AG04449 (cell line): ENCODE measurements around the gene PGPEP1.
A peak's percentile ranks its signal among the peaks of the same experiment; 100 is the strongest.

Experiments used
- CTCF ChIA-PET: fragments of 350-600 bp; formaldehyde crosslinking; extraction: SDS; loops from one replicate; lab custom pipeline; 2021; ENCODE audit warnings: antibody characterized with exemption; lab: Yijun Ruan, JAX
- POLR2A ChIA-PET: fragments of 400-600, 350-600 bp; formaldehyde crosslinking; extraction: SDS; loops from one replicate; lab custom pipeline; 2020; ENCODE audit warnings: antibody characterized with exemption, inconsistent platforms; lab: Yijun Ruan, JAX
- DNase-seq: peaks from one replicate; pipeline ENCODE4 v3.0.0-alpha.2; 2010; ENCODE audit warnings: low read depth, low spot score
- H3K4me3 ChIP-seq: 2 replicates; pipeline ENCODE4 v1.5.1; 2011; ENCODE audit warnings: low read depth, mild to moderate bottlenecking, control low read depth, low read length
- TF ChIP-seq, protein P1 (sequence below): IDR thresholded peaks from one replicate; pipeline ENCODE4 v1.5.1; 2011; ENCODE audit warnings: mild to moderate bottlenecking, moderate library complexity, low read length, control low read depth, inconsistent platforms; ENCODE audit not compliant: insufficient read depth; ENCODE audit errors: missing control alignments

PGPEP1 gene

DNA sequence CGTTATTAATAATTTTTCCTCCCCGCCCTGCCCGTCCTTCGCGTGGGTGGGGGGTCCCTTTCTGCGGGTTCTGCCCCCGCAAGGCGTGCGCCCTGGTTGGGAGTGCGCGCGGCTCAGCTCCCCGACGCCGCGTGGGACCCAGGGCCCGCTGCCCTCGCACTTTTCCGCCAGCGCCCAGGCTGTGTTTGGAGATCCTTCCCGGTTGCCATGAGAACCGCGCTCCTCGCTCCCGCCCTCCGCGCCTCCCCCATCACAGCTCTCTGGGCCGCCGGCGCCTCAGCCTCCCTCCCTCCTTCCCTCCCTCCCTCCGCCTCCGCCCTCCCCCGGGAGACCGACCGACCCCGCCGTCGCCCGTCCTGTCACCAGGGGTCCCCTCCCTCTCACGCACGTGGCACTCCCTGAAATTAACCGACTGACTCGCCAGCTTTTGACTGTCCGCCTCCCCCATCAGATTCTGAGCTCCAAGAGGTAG, 76.4 kb downstream of the PGPEP1 start:
- H3K4me3 ChIP-seq, result peak overlapping the region; percentile 45
- ChIA-PET POLR2A (interaction anchor here (1.0 to 5.9 kb wide), 3 partner anchors 9 to 136 kb away, joined by 3 to 42 read pairs (median 4); partner anchors contain the start of gene JUND), CTCF (interaction anchor here (0.7 to 11.8 kb wide), 15 partner anchors 10 to 570 kb away, joined by 3 to 298 read pairs (median 6); partner anchors contain the start of genes GDF15, JUND and PGPEP1)
- DNase-seq, result no peak
- TF ChIP-seq, protein P1, sequence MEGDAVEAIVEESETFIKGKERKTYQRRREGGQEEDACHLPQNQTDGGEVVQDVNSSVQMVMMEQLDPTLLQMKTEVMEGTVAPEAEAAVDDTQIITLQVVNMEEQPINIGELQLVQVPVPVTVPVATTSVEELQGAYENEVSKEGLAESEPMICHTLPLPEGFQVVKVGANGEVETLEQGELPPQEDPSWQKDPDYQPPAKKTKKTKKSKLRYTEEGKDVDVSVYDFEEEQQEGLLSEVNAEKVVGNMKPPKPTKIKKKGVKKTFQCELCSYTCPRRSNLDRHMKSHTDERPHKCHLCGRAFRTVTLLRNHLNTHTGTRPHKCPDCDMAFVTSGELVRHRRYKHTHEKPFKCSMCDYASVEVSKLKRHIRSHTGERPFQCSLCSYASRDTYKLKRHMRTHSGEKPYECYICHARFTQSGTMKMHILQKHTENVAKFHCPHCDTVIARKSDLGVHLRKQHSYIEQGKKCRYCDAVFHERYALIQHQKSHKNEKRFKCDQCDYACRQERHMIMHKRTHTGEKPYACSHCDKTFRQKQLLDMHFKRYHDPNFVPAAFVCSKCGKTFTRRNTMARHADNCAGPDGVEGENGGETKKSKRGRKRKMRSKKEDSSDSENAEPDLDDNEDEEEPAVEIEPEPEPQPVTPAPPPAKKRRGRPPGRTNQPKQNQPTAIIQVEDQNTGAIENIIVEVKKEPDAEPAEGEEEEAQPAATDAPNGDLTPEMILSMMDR, result no peak

DNA sequence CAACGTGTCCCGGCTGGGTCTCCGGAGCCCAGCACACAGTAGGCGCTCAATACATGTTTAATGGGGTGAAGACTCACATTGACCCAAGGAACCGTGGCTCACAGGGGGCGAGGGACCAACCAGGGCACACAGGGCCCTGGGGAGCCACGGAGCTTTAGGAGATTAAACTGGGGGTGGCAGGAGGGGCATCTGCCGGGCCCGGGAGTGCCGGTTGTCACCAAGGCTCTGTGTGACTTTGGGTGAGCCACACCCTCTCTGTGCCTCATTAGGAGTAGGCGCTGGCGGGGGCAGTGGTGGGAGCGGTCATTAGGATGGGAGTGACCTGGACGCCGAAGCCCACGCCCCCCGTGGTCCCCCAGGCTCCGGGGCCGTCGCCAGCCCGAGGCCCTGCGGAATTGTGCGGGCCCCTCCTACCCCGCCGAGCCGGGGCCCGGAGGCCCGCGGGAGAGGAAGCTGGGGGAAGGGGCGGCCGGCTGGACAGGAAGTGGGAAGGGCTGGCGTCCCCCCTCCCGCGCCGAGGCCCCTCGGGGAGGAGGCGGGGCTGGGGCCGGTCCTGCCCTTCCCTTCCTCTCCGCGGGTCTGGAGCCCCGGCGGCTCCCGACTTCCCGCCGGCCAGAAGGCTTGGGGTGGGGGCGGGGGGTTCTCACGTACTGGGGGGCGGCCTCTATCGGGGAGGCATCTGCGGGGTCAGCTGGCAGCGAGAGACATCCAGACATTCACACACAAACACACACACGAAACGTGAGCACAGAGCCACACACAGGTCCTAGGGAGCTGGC, 77.0 kb downstream of the PGPEP1 start:
- TF ChIP-seq, protein P1, result no peak
- peak overlapping the region; percentile 45 for H3K4me3 ChIP-seq
- CTCF ChIA-PET, result interaction anchor here (1.0 to 11.8 kb wide), 14 partner anchors 9 to 569 kb away, joined by 3 to 298 read pairs (median 6); partner anchors contain the start of genes GDF15, JUND and PGPEP1
- DNase-seq, result no peak
- POLR2A ChIA-PET, result interaction anchor here (0.6 to 5.9 kb wide), 5 partner anchors 12 to 137 kb away, joined by 4 to 42 read pairs (median 4); partner anchors contain the start of genes GDF15 and JUND

DNA sequence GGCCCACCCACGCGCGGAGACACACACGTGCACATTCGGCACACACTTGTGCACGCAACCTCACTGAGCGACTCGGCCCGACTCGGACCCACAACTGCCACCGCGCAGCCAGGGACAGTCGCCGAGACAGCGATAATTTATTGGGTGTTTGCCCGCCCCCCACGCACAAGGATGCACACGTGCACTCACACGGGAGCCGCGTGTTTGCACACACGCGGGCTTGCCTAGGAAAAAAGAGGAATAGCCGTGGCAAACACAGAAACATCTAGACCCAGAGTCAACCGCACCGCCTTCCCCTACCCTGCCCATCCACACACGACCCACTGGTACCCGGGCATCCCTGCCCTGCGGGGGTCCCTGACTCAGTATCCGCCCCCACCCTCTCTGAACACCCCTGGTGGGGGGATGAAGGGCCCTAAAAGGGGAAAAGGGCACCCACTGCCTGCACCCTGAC, 77.7 kb downstream of the PGPEP1 start:
- ChIA-PET CTCF (interaction anchor here (1.0 to 11.8 kb wide), 10 partner anchors 8 to 171 kb away, joined by 3 to 298 read pairs (median 6); partner anchors contain the start of genes GDF15, JUND, PGPEP1 and REX1BD), POLR2A (interaction anchor here (1.0 to 5.9 kb wide), 6 partner anchors 18 to 137 kb away, joined by 4 to 42 read pairs (median 4); partner anchors contain the start of genes GDF15 and JUND)
- DNase-seq, result no peak
- peak overlapping the region; percentile 29 for H3K4me3 ChIP-seq
- TF ChIP-seq, protein P1, result no peak

DNA sequence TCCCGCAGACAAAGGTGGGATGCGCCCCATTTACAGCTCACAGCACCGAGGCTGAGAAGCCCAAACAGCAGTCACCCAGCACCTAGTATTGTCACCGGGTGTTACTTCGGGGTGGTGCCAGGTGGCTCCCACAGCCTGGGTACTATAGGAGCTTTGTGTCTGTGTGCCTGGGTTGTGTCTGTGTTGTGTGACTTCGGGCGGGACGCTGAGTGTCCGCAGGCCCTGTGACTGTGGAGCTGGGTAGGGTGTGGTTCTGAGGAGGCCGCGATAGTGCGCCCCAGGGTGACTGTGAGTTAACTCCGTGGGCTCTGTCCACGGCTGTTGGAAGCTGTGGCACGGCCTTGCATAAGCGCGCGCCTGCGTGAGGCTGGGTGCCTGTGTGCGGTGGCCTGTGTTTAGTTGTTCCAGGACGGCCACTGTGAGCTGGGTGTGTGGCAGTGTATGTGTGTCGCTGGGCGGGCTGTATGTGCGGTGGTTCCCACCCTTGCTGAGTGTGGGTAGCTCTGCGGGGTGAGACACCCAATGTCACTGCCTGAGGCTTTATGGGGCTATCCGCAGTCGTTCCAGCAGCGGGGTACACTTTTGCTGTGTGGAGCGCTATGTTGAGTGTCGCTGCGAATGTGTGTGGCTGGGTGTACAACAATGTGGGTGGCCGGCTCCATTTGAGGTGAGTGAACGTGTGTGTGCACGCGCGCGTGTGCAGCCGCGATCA, 78.2 kb downstream of the PGPEP1 start:
- DNase-seq, result no peak
- ChIA-PET CTCF (interaction anchor here (1.0 to 11.8 kb wide), 13 partner anchors 8 to 170 kb away, joined by 3 to 298 read pairs (median 5); partner anchors contain the start of genes GDF15, JUND, PGPEP1 and REX1BD), POLR2A (interaction anchor here (0.6 to 1.7 kb wide), 9 partner anchors 10 to 137 kb away, joined by 3 to 10 read pairs (median 4); partner anchors contain the start of genes GDF15 and JUND)
- TF ChIP-seq, protein P1, result no peak
- H3K4me3 ChIP-seq, result peak overlapping the region; percentile 50

DNA sequence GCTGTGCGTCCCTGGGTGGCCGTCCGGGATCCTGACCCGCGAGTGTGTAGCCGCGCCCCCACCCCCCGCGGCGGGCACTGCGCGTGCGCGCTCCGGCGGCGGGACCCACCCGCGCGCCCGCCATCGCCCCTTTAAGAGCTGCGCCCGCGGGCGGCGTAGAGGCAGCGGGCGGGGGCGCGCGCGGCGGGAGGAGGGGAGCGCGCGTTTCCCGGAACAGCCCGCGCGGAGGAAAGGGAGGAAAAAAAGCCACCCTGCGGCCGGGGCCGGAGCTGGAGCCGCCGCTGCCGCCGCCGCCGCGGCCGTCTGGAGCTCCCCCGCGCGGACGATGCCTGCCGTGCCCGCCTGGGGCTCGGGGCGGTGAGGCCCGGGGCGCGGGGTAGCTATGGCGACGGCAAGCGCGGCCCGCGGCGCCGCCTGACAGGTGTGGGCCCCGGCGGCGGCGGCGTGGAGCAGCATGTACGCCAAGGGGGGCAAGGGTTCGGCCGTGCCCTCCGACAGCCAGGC, 78.8 kb downstream of the PGPEP1 start, which contains the start of gene SSBP4:
Gene SSBP4, plus strand, starts transcription at position 204 of the 504 bp plus-strand sequence. Its CDS starts 251 bp downstream, at position 455.
- DNase-seq, result no peak
- peak within 1 kb of the TSS; percentile 73 for H3K4me3 ChIP-seq
- ChIA-PET POLR2A (interaction anchor here (0.6 to 1.7 kb wide), 8 partner anchors 10 to 138 kb away, joined by 3 to 10 read pairs (median 4); partner anchors contain the start of genes GDF15 and JUND), CTCF (interaction anchor here (1.0 to 11.8 kb wide), 13 partner anchors 9 to 169 kb away, joined by 3 to 298 read pairs (median 5); partner anchors contain the start of genes GDF15, JUND, PGPEP1 and REX1BD)
- TF ChIP-seq, protein P1, result peak; percentile 24
